ENCODE data around the gene EXD3. TPM values are rescaled to one million over a fixed set of nuclear protein-coding genes. Genes with fewer than 3 reads are reported as not detected.

EXD3 gene
- total and polyA plus RNA-seq, 2 of the 4 experiments (the other 2 are of a cell fraction), result 1.1 to 7.4 TPM

- DNase-seq, result no peak
- no peak overlapping the region for H2BK5ac ChIP-seq (ENCODE audit: low read depth, low read length, poor library complexity, severe bottlenecking)
- ChIA-PET POLR2A (ENCODE audit: unreplicated experiment) (no interaction called here), CTCF (interaction anchor here (1.4 kb wide), 1 partner anchor 16 kb away, joined by 3 read pairs; no protein-coding TSS in a partner anchor)
- no peak overlapping the region for H2BK15ac ChIP-seq (ENCODE audit: low read depth, low read length)
- no peak overlapping the region for H3K56ac ChIP-seq (ENCODE audit: extremely low read depth, insufficient read depth, low read length)
- no peak overlapping the region for H3K27ac ChIP-seq (ENCODE audit: insufficient read depth, low read length)
- H3K18ac ChIP-seq (ENCODE audit: low read depth, low read length), result no peak overlapping the region
- H4K5ac ChIP-seq (ENCODE audit: low read depth, low read length), result no peak overlapping the region
- H2BK120ac ChIP-seq (ENCODE audit: low read depth, low read length), result no peak overlapping the region
- H2BK20ac ChIP-seq (ENCODE audit: low read depth, low read length), result no peak overlapping the region
- no peaks in the 10 kb centered on the region; the same call in 1 of the 2 replicates for H3K9me1 ChIP-seq (ENCODE audit: insufficient read depth, low read length)
- H4K8ac ChIP-seq (ENCODE audit: low read depth in 2 of 2, low read length in 2 of 2), result no peak overlapping the region
- no peaks in the 10 kb centered on the region; a peak in 1 of 4 replicates for H3K79me1 ChIP-seq (ENCODE audit: low read depth in 1 of 2, low read length in 2 of 2)
- H3K9ac ChIP-seq (ENCODE audit: low read depth, low read length), result no peak overlapping the region
- BruUV-seq (replicated peaks), result no TSS peak
- H3K14ac ChIP-seq (replicated peaks; ENCODE audit: low read depth, low read length), result no peak overlapping the region
- H2AK5ac ChIP-seq (ENCODE audit: low read depth, low read length), result no peak overlapping the region
- 86% methylated on average over 11 of the region's 22 CpGs; no CpG with 5 or more reads in 1 of the 2 experiments for WGBS, 2 experiments (ENCODE audit: extremely low coverage in 2 of 2, insufficient read length in 1 of 2)
- H3K4me1 ChIP-seq (ENCODE audit: control insufficient read depth, insufficient read depth, low read length), result peaks cover 8% of the 10 kb centered on the region
- in situ Hi-C loops (cut with MboI; ENCODE audit: low sequenced_read_pairs), result no loop called here
- H2AK9ac ChIP-seq (replicated peaks; ENCODE audit: low read depth, low read length, poor library complexity), result no peak overlapping the region
- no peak overlapping the region for H4K91ac ChIP-seq (ENCODE audit: insufficient read depth, low read depth, low read length)
- no peaks in the 10 kb centered on the region for H3K27me3 ChIP-seq (ENCODE audit: control insufficient read depth, insufficient read depth, low read length)
- H3K9me3 ChIP-seq (ENCODE audit: control insufficient read depth, insufficient read depth, low read length), result no peaks in the 10 kb centered on the region
- H4K20me1 ChIP-seq (ENCODE audit: insufficient read depth, low read length), result peaks cover 3% of the 10 kb centered on the region
- dilution Hi-C loops (cut with HindIII; ENCODE audit: low sequenced_read_pairs, unreplicated experiment), result no loop called here
- intact Hi-C loops (cut with micrococcal nuclease), result no loop called here
- no peak overlapping the region for H3K4ac ChIP-seq (ENCODE audit: low read depth, low read length)
- peaks cover 4% of the 10 kb centered on the region; the same call in 1 of the 2 replicates for H3K36me3 ChIP-seq (ENCODE audit: control insufficient read depth, insufficient read depth, low read length)
- H2AFZ ChIP-seq (replicated peaks; ENCODE audit: low read length, poor library complexity), result no peak overlapping the region
- H3K23ac ChIP-seq (ENCODE audit: low read depth, low read length), result no peak overlapping the region
- no peak for TF ChIP-seq SMC3 (IDR thresholded peaks at IDR 0.05; ENCODE audit: low read depth, low read length)
- TF ChIP-seq FOS (IDR thresholded peaks at IDR 0.05; ENCODE audit: low read depth, low read length), result no peak
- TF ChIP-seq RCOR1 (IDR thresholded peaks at IDR 0.05; ENCODE audit: insufficient replicate concordance, low read length), result no peak
- TF ChIP-seq, protein P1, sequence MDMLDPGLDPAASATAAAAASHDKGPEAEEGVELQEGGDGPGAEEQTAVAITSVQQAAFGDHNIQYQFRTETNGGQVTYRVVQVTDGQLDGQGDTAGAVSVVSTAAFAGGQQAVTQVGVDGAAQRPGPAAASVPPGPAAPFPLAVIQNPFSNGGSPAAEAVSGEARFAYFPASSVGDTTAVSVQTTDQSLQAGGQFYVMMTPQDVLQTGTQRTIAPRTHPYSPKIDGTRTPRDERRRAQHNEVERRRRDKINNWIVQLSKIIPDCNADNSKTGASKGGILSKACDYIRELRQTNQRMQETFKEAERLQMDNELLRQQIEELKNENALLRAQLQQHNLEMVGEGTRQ (IDR thresholded peaks at IDR 0.05; ENCODE audit: low read depth, low read length), result no peak
- no peak for TF ChIP-seq MAZ (IDR thresholded peaks at IDR 0.05; ENCODE audit: borderline replicate concordance, low read depth, low read length)
- TF ChIP-seq, protein P2, sequence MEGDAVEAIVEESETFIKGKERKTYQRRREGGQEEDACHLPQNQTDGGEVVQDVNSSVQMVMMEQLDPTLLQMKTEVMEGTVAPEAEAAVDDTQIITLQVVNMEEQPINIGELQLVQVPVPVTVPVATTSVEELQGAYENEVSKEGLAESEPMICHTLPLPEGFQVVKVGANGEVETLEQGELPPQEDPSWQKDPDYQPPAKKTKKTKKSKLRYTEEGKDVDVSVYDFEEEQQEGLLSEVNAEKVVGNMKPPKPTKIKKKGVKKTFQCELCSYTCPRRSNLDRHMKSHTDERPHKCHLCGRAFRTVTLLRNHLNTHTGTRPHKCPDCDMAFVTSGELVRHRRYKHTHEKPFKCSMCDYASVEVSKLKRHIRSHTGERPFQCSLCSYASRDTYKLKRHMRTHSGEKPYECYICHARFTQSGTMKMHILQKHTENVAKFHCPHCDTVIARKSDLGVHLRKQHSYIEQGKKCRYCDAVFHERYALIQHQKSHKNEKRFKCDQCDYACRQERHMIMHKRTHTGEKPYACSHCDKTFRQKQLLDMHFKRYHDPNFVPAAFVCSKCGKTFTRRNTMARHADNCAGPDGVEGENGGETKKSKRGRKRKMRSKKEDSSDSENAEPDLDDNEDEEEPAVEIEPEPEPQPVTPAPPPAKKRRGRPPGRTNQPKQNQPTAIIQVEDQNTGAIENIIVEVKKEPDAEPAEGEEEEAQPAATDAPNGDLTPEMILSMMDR (conservative IDR thresholded peaks at IDR 0.05; ENCODE audit: low read depth, low read length), result no peak
- no peak for TF ChIP-seq MAFK (IDR thresholded peaks at IDR 0.05; ENCODE audit: low read depth, low read length)
- no peak for TF ChIP-seq POLR2A (IDR thresholded peaks at IDR 0.05; ENCODE audit: low read depth, low read length)
- TF ChIP-seq RFX5 (IDR thresholded peaks at IDR 0.05; ENCODE audit: low read depth, low read length), result no peak
- no peak for TF ChIP-seq CHD1 (IDR thresholded peaks at IDR 0.05; ENCODE audit: low read depth, low read length)
- no peak for TF ChIP-seq MXI1 (IDR thresholded peaks at IDR 0.05; ENCODE audit: borderline replicate concordance, low read depth, low read length)
- no peak for TF ChIP-seq CEBPB (IDR thresholded peaks at IDR 0.05; ENCODE audit: low read depth, low read length)
- no peak for TF ChIP-seq NFE2L2 (IDR thresholded peaks at IDR 0.05; ENCODE audit: low read depth, low read length)
- TF ChIP-seq RAD21 (IDR thresholded peaks at IDR 0.05; ENCODE audit: low read length), result no peak
- no peak for TF ChIP-seq BHLHE40 (IDR thresholded peaks at IDR 0.05; ENCODE audit: low read depth, low read length)
- no peak overlapping the region for H3K4me2 ChIP-seq (ENCODE audit: low read depth, low read length)
- no peak overlapping the region for H3K4me3 ChIP-seq (ENCODE audit: insufficient read depth, low read depth, low read length)
- no peak for ATAC-seq (ENCODE audit: low read depth)
Observed at GRCh38 chr9:137391411-137391754, 31.6 kb downstream of the EXD3 start.

Measured in IMR-90 (cell line).